Muscle of leg (tissue), 16 donors: ENCODE results near the gene RPL28. TPM values are rescaled to one million over a fixed set of nuclear protein-coding genes. Genes with fewer than 3 reads are reported as not detected.

Experiments used
- DNase-seq: peaks from one replicate; pipeline ENCODE4 v3.0.0; 2013
- H3K27ac ChIP-seq: one replicate; pipeline ENCODE4 v1.5.1; 2013; ENCODE audit warnings: mild to moderate bottlenecking, low read length, control low read depth
- H3K27me3 ChIP-seq: one replicate; pipeline ENCODE4 v1.6.1; 2013; ENCODE audit warnings: low read length; ENCODE audit not compliant: control insufficient read depth, insufficient read depth
- H3K36me3 ChIP-seq: one replicate; pipeline ENCODE4 v1.6.1; 2013; ENCODE audit warnings: low read length; ENCODE audit not compliant: control insufficient read depth, insufficient read depth
- H3K4me1 ChIP-seq: one replicate; pipeline ENCODE4 v1.6.1; 2013; ENCODE audit warnings: low read length; ENCODE audit not compliant: control insufficient read depth, insufficient read depth
- H3K4me3 ChIP-seq: one replicate; pipeline ENCODE4 v1.5.1; 2013; ENCODE audit warnings: low read length, control low read depth
- H3K9me3 ChIP-seq: replicated peaks from 2 replicates; pipeline ENCODE4 v1.6.1; 2013; ENCODE audit warnings: low read depth, low read length; ENCODE audit not compliant: control insufficient read depth
- WGBS: methylation state at CpG from one replicate; pipeline ENCODE4 v1.1.5; 2013; ENCODE audit warnings: missing lambda C conversion rate; ENCODE audit not compliant: insufficient coverage; 5-methylcytosine and 5-hydroxymethylcytosine counted together
- long read RNA-seq, 11 donors: transcript quantifications; one replicate each; lab custom pipeline, GENCODE V29; 2026
- polyA plus RNA-seq, 8 donors: library from polyadenylated mRNA; unstranded; fragments of 120-200 nt; gene quantifications; one replicate each; pipeline versions ENCODE4 v1.2.1 to v1.2.3, GENCODE V29; 2013; ENCODE audit warnings: inconsistent platforms in 1 of 8, low replicate concordance in 1 of 8; ENCODE audit not compliant: insufficient read length in 8 of 8, insufficient read depth in 1 of 8
- total RNA-seq: library from RNA; stranded (reverse); fragments of 120-200 nt; gene quantifications from one replicate; pipeline ENCODE4 v1.2.4, GENCODE V29; 2013

The RPL28 gene
- total RNA-seq (463 TPM), polyA plus RNA-seq (1,000 to 10,000 TPM; 1,674 to 2,410 (median 1,842) TPM)
- long read RNA-seq, donor 1, full-length matches to known transcripts: 633 of 686 reads
- long read RNA-seq, donor 1, partial matches to known transcripts: 34 of 686 reads
- long read RNA-seq, donor 1, other reads (novel, unspliced or antisense): 19 of 686 reads
- long read RNA-seq, donor 2, full-length matches to known transcripts: 125 of 144 reads
- long read RNA-seq, donor 2, partial matches to known transcripts: 19 of 144 reads
- long read RNA-seq, donor 2, other reads (novel, unspliced or antisense): 0 of 144 reads
- long read RNA-seq, donor 3, full-length matches to known transcripts: 673 of 749 reads
- long read RNA-seq, donor 3, partial matches to known transcripts: 48 of 749 reads
- long read RNA-seq, donor 3, other reads (novel, unspliced or antisense): 28 of 749 reads
- long read RNA-seq, donor 4, full-length matches to known transcripts: 902 of 1,031 reads
- long read RNA-seq, donor 4, partial matches to known transcripts: 86 of 1,031 reads
- long read RNA-seq, donor 4, other reads (novel, unspliced or antisense): 43 of 1,031 reads
- long read RNA-seq, donor 5, full-length matches to known transcripts: 2,338 of 2,757 reads
- long read RNA-seq, donor 5, partial matches to known transcripts: 308 of 2,757 reads
- long read RNA-seq, donor 5, other reads (novel, unspliced or antisense): 111 of 2,757 reads
- long read RNA-seq, donor 6, full-length matches to known transcripts: 1,518 of 1,764 reads
- long read RNA-seq, donor 6, partial matches to known transcripts: 150 of 1,764 reads
- long read RNA-seq, donor 6, other reads (novel, unspliced or antisense): 96 of 1,764 reads
- long read RNA-seq, donor 7, full-length matches to known transcripts: 1,529 of 1,792 reads
- long read RNA-seq, donor 7, partial matches to known transcripts: 172 of 1,792 reads
- long read RNA-seq, donor 7, other reads (novel, unspliced or antisense): 91 of 1,792 reads
- long read RNA-seq, donor 8, full-length matches to known transcripts: 909 of 1,156 reads
- long read RNA-seq, donor 8, partial matches to known transcripts: 201 of 1,156 reads
- long read RNA-seq, donor 8, other reads (novel, unspliced or antisense): 46 of 1,156 reads
- long read RNA-seq, donor 9, full-length matches to known transcripts: 1,181 of 1,363 reads
- long read RNA-seq, donor 9, partial matches to known transcripts: 132 of 1,363 reads
- long read RNA-seq, donor 9, other reads (novel, unspliced or antisense): 50 of 1,363 reads
- long read RNA-seq, donor 10, full-length matches to known transcripts: 1,094 of 1,396 reads
- long read RNA-seq, donor 10, partial matches to known transcripts: 245 of 1,396 reads
- long read RNA-seq, donor 10, other reads (novel, unspliced or antisense): 57 of 1,396 reads
- long read RNA-seq, donor 11, full-length matches to known transcripts: 1,444 of 1,655 reads
- long read RNA-seq, donor 11, partial matches to known transcripts: 121 of 1,655 reads
- long read RNA-seq, donor 11, other reads (novel, unspliced or antisense): 90 of 1,655 reads

DNA sequence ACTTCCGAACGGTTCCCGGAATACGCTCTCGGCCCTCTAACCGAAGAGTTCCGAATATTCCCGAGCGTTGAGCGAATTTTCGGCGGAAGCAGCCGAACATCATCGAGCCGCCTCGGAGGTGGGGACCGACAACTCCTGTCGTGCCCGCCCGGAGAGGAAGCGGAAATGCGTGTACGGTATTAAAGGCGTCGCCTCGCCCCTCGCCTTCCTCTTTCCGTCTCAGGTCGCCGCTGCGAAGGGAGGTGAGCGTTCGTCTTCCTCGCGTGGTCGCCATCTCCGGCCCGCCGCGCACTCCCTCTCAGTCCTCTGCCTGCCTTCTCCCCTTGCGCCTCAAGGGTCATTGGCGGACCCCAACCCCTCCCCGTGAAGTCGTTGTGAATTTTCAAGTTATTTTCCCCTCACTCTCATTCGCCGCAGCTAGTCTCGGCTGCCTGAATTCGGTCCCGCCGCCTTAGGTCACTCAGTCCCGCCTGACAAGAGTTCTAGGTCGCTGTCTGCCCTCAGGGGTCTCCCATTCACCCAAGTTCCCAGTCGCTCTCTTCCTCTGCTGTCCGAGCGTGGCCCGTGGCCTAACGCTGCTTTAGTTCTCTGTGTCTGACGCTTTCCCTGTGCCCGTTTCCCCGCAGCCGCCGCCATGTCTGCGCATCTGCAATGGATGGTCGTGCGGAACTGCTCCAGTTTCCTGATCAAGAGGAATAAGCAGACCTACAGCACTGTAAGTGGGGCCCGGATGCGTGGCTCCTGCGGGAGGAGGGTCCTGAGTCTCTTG, at the start of gene RPL28:
Gene RPL28, plus strand, starts transcription at position 209 of the 769 bp plus-strand sequence. Its CDS starts 426 bp downstream, at position 635.
- under 1% methylated on average over 66 of the region's 68 CpGs for WGBS
- DNase-seq: peak; percentile 99
- peaks cover 43% of the 10 kb centered on the region for H3K36me3 ChIP-seq
- H3K27me3 ChIP-seq: no peaks in the 10 kb centered on the region
- no peaks in the 10 kb centered on the region for H3K9me3 ChIP-seq
- peak within 1 kb of the TSS; percentile 99 for H3K27ac ChIP-seq
- H3K4me1 ChIP-seq: peaks cover 47% of the 10 kb centered on the region
- H3K4me3 ChIP-seq: peak within 1 kb of the TSS; percentile 98

GRCh38 chr19:55336101-55336500, 49.6 kb upstream of the RPL28 start:
- 93% methylated on average over 2 of the region's 7 CpGs for WGBS

GRCh38 chr19:55339105-55339888, 46.4 kb upstream of the RPL28 start, which contains the start of gene KMT5C:
KMT5C (plus strand) TSS chr19:55339876; CDS start chr19:55341937, 2,061 bp downstream.
- Histone ChIP-seq H3K9me3 (no peaks in the 10 kb centered on the region), H3K4me1 (peaks cover 34% of the 10 kb centered on the region), H3K27me3 (no peaks in the 10 kb centered on the region), H3K27ac (peak within 1 kb of the TSS; percentile 94), H3K4me3 (peak within 1 kb of the TSS; percentile 90), H3K36me3 (peaks cover 23% of the 10 kb centered on the region)
- peak; percentile 100 for DNase-seq
- under 1% methylated on average over 54 of the region's 63 CpGs for WGBS

More at GRCh38 chr19:55336101-55336500, 49.6 kb upstream of the RPL28 start:
- no peak overlapping the region for H3K27ac ChIP-seq
- peaks cover 16% of the 10 kb centered on the region for H3K4me1 ChIP-seq
- no peaks in the 10 kb centered on the region for H3K36me3 ChIP-seq
- DNase-seq: no peak
- no peak overlapping the region for H3K4me3 ChIP-seq
- H3K27me3 ChIP-seq: peaks cover 7% of the 10 kb centered on the region
- H3K9me3 ChIP-seq: no peaks in the 10 kb centered on the region

- Histone ChIP-seq H3K4me3 (peak overlapping the region; percentile 90), H3K36me3 (peaks cover 27% of the 10 kb centered on the region), H3K4me1 (peaks cover 43% of the 10 kb centered on the region), H3K9me3 (no peaks in the 10 kb centered on the region), H3K27me3 (no peaks in the 10 kb centered on the region), H3K27ac (peak overlapping the region; percentile 94)
- WGBS: 3% methylated on average over 31 of the region's 44 CpGs
- DNase-seq: peak; percentile 57
These were observed 45.6 kb upstream of the RPL28 start for GRCh38 chr19:55339889-55340783.

DNA sequence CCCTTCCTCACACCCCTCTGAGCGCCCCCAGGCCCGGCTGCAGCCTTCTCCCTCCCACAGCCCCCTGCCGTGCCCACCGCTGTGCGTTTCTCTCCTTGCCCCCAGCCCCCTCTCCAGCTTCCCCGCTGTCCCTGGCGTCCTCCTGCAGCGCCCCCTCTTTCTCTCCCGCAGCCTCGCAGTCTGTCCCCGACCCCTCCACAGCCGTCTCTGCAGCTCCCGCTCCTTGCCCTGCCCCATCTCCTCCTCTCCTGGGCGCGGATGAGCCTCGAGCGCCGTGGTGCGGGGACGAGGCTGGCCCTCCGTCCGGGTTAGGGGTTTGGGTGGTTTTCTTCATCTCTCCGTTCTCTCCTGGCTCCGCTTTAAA, 45.0 kb upstream of the RPL28 start:
- H3K36me3 ChIP-seq: peaks cover 30% of the 10 kb centered on the region
- H3K27me3 ChIP-seq: no peaks in the 10 kb centered on the region
- DNase-seq: no peak
- WGBS: under 1% methylated on average over 12 of the region's 24 CpGs
- H3K4me1 ChIP-seq: peaks cover 49% of the 10 kb centered on the region
- H3K27ac ChIP-seq: peak overlapping the region; percentile 94
- H3K9me3 ChIP-seq: no peaks in the 10 kb centered on the region
- H3K4me3 ChIP-seq: peak overlapping the region; percentile 90

DNA sequence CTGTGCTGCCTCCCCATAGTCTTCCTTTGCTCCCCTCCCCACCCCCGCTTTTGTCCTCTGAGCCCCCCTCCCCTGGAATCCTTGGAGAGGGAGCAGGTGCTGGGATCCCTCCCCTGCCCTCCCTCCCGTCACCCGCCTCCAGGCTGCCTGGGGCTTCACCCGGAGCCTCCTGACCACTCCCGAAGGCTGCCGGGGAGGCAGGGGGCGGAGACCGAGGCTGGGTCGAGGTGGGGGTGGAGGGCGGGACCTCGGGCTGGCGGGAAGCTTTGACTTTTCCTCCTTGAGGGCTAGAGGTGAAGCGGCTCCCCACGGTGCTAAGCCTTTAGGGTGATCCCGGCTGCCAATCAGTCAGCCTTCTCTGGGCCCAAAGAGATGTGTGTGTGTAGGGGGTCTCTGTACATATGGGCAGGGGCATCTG, 44.6 kb upstream of the RPL28 start:
- Histone ChIP-seq H3K27ac (peak overlapping the region; percentile 94), H3K4me1 (peaks cover 53% of the 10 kb centered on the region), H3K4me3 (peak overlapping the region; percentile 90), H3K27me3 (no peaks in the 10 kb centered on the region), H3K36me3 (peaks cover 30% of the 10 kb centered on the region), H3K9me3 (no peaks in the 10 kb centered on the region)
- WGBS: 2% methylated on average over 6 of the region's 15 CpGs
- peak; percentile 91 for DNase-seq

- Histone ChIP-seq H3K4me1 (peaks cover 59% of the 10 kb centered on the region), H3K27ac (peak overlapping the region; percentile 31), H3K27me3 (no peaks in the 10 kb centered on the region), H3K9me3 (no peaks in the 10 kb centered on the region), H3K36me3 (peaks cover 32% of the 10 kb centered on the region), H3K4me3 (peak overlapping the region; percentile 18)
- no peak for DNase-seq
- WGBS: 75% methylated on average over 44 of the region's 50 CpGs
These were observed 43.9 kb upstream of the RPL28 start for GRCh38 chr19:55341595-55342531.
